Progenitor cell of endocrine pancreas (in vitro differentiated cells): ENCODE measurements around the gene OSCAR. TPM values are rescaled to one million over a fixed set of nuclear protein-coding genes. Genes with fewer than 3 reads are reported as not detected.

Source experiments
- DNase-seq: peaks from one replicate; pipeline ENCODE4 v3.0.0; 2021; ENCODE audit warnings: low spot score; ENCODE audit not compliant: unreplicated experiment
- H3K27ac Mint-ChIP-seq: 2 replicates; pipeline ENCODE4 v1.8.0; 2021; ENCODE audit warnings: mild to moderate bottlenecking, moderate library complexity, mixed read lengths
- H3K27me3 Mint-ChIP-seq: 2 replicates; pipeline ENCODE4 v1.8.0; 2021; ENCODE audit warnings: mixed read lengths
- H3K36me3 Mint-ChIP-seq: 2 replicates; pipeline ENCODE4 v1.8.0; 2022; ENCODE audit warnings: mixed read lengths; ENCODE audit not compliant: insufficient read depth
- H3K4me1 Mint-ChIP-seq: 2 replicates; pipeline ENCODE4 v1.8.0; 2021; ENCODE audit warnings: low read depth, mixed read lengths
- H3K4me3 Mint-ChIP-seq: 2 replicates; pipeline ENCODE4 v1.8.0; 2021; ENCODE audit warnings: low read depth, mild to moderate bottlenecking, moderate library complexity, mixed read lengths
- H3K9me3 Mint-ChIP-seq: 2 replicates; pipeline ENCODE4 v1.8.0; 2021; ENCODE audit warnings: low read depth, mixed read lengths
- CTCF ChIP-seq: fragments of 200-600 bp; sonication (generic); IDR thresholded peaks from one replicate; pipeline ENCODE4 v1.5.0; 2021; ENCODE audit warnings: antibody characterized with exemption, mild to moderate bottlenecking; ENCODE audit not compliant: unreplicated experiment
- total RNA-seq: library from RNA; stranded (reverse); gene quantifications from 2 replicates; pipeline ENCODE4 v1.2.1, GENCODE V29; 2021

Gene OSCAR
- total RNA-seq, 1 donor from 2014 or later: not detected

- Mint-ChIP-seq H3K9me3 (no peaks in the 10 kb centered on the region), H3K4me3 (no peak overlapping the region), H3K27me3 (peaks cover 9% of the 10 kb centered on the region), H3K36me3 (no peaks in the 10 kb centered on the region), H3K4me1 (no peaks in the 10 kb centered on the region), H3K27ac (no peak overlapping the region)
- no peak for TF ChIP-seq CTCF
- DNase-seq: no peak
These were observed 25.8 kb downstream of the OSCAR start for GRCh38 chr19:54074851-54075250.

- H3K27ac Mint-ChIP-seq: no peak overlapping the region
- H3K9me3 Mint-ChIP-seq: peaks cover 4% of the 10 kb centered on the region
- TF ChIP-seq CTCF: no peak
- no peaks in the 10 kb centered on the region for H3K36me3 Mint-ChIP-seq
- DNase-seq: no peak
- no peaks in the 10 kb centered on the region for H3K4me1 Mint-ChIP-seq
- H3K4me3 Mint-ChIP-seq: no peak overlapping the region
- peaks cover 11% of the 10 kb centered on the region for H3K27me3 Mint-ChIP-seq
These were observed 26.8 kb downstream of the OSCAR start for GRCh38 chr19:54073829-54074228.

- H3K4me1 Mint-ChIP-seq: no peaks in the 10 kb centered on the region
- H3K27ac Mint-ChIP-seq: no peak overlapping the region
These were observed 31.1 kb downstream of the OSCAR start for GRCh38 chr19:54069470-54069869.

GRCh38 chr19:54063350-54064116 lies 37.1 kb downstream of the OSCAR start, which contains the start of gene VSTM1:
TSS of gene VSTM1 (minus strand) at chr19:54063897. CDS start at chr19:54063777, 120 bp downstream.
- Mint-ChIP-seq H3K4me3 (no peak within 1 kb of the TSS), H3K27me3 (peaks cover 16% of the 10 kb centered on the region), H3K36me3 (no peaks in the 10 kb centered on the region), H3K27ac (no peak within 1 kb of the TSS), H3K9me3 (no peaks in the 10 kb centered on the region), H3K4me1 (no peaks in the 10 kb centered on the region)
- no peak for TF ChIP-seq CTCF
- no peak for DNase-seq

More at GRCh38 chr19:54069470-54069869, 31.1 kb downstream of the OSCAR start:
- no peak for TF ChIP-seq CTCF
- no peaks in the 10 kb centered on the region for H3K36me3 Mint-ChIP-seq
- no peak for DNase-seq
- no peak overlapping the region for H3K4me3 Mint-ChIP-seq
- peaks cover 16% of the 10 kb centered on the region for H3K27me3 Mint-ChIP-seq
- peaks cover 4% of the 10 kb centered on the region for H3K9me3 Mint-ChIP-seq

GRCh38 chr19:54062643-54063042 lies 38.0 kb downstream of the OSCAR start:
- H3K27ac Mint-ChIP-seq: no peak overlapping the region
- no peak for TF ChIP-seq CTCF
- H3K9me3 Mint-ChIP-seq: no peaks in the 10 kb centered on the region
- H3K36me3 Mint-ChIP-seq: no peaks in the 10 kb centered on the region
- DNase-seq: no peak
- H3K4me1 Mint-ChIP-seq: no peaks in the 10 kb centered on the region
- H3K4me3 Mint-ChIP-seq: no peak overlapping the region
- H3K27me3 Mint-ChIP-seq: peaks cover 13% of the 10 kb centered on the region
